ENCODE measurements around the gene TSPAN18.

The TSPAN18 gene

DNA sequence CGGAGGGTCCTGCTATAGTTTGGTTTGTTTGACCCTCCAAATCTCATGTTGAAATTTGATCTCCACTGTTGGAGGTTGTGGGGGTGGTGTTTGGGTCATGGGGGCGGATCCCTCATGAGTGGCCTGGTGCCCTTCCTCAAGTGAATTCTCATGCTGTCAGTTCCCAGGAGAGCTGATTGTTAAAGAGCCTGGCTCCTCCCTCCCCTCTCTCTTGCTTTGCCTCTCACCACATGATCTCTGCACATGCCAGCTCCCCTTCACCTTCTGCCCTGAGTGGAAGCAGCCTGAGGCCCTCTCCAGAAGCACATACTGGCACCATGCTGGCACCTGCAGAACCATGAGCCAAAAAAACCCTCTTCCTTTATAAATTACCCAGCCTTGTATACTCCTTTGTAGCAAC is 7.1 kb downstream of the TSPAN18 start:
- no peaks in the 10 kb centered on the region for H3K4me1 ChIP-seq (ENCODE audit: insufficient read depth, low read length, severe bottlenecking)
- H3K79me2 ChIP-seq (ENCODE audit: insufficient read depth, low read length) = no peaks in the 10 kb centered on the region
- no peaks in the 10 kb centered on the region for H3K36me3 ChIP-seq (ENCODE audit: insufficient read depth, low read length)
- no peaks in the 10 kb centered on the region for H3F3A ChIP-seq (ENCODE audit: insufficient read depth, low read length)
- no peak overlapping the region for H3K9ac ChIP-seq (ENCODE audit: low read length)
- H2AFZ ChIP-seq (ENCODE audit: low read length) = no peak overlapping the region
- TF ChIP-seq CTCF (IDR thresholded peaks at IDR 0.05; ENCODE audit: low read length) (no peak), EZH2 (IDR thresholded peaks at IDR 0.05; ENCODE audit: borderline replicate concordance, low read length) (no peak)
- H3K27me3 ChIP-seq (ENCODE audit: insufficient read depth, low read length) = 0 out of 2 replicates have a peak, but pooled peaks cover 2% of the 10 kb centered on the region
- no peak overlapping the region for H3K4me2 ChIP-seq (ENCODE audit: low read length)
- H3K27ac ChIP-seq (ENCODE audit: low read depth, low read length, poor library complexity, severe bottlenecking) = no peak overlapping the region
- H3K9me2 ChIP-seq (ENCODE audit: low read depth, low read length) = no peaks in the 10 kb centered on the region
- H3K9me3 ChIP-seq (ENCODE audit: low read length) = no peaks in the 10 kb centered on the region
- H4K20me1 ChIP-seq (ENCODE audit: insufficient read depth, low read length) = no peaks in the 10 kb centered on the region
- H3K4me3 ChIP-seq (ENCODE audit: low read depth, low read length, poor library complexity, severe bottlenecking) = no peak overlapping the region

GRCh38 chr11:44734843-44735381 is 8.2 kb downstream of the TSPAN18 start:
- Histone ChIP-seq H3K9ac (ENCODE audit: low read length) (no peak overlapping the region), H3K9me3 (ENCODE audit: low read length) (no peaks in the 10 kb centered on the region), H3K36me3 (ENCODE audit: insufficient read depth, low read length) (no peaks in the 10 kb centered on the region), H3K4me2 (ENCODE audit: low read length) (no peak overlapping the region), H4K20me1 (ENCODE audit: insufficient read depth, low read length) (no peaks in the 10 kb centered on the region), H3K27ac (ENCODE audit: low read depth, low read length, poor library complexity, severe bottlenecking) (no peak overlapping the region), H3K4me3 (ENCODE audit: low read depth, low read length, poor library complexity, severe bottlenecking) (no peak overlapping the region), H3K27me3 (ENCODE audit: insufficient read depth, low read length) (no peaks in the 10 kb centered on the region), H3K9me2 (ENCODE audit: low read depth, low read length) (no peaks in the 10 kb centered on the region), H3F3A (ENCODE audit: insufficient read depth, low read length) (no peaks in the 10 kb centered on the region), H2AFZ (ENCODE audit: low read length) (no peak overlapping the region), H3K4me1 (ENCODE audit: insufficient read depth, low read length, severe bottlenecking) (no peaks in the 10 kb centered on the region), H3K79me2 (ENCODE audit: insufficient read depth, low read length) (no peaks in the 10 kb centered on the region)
- no peak for TF ChIP-seq CTCF (IDR thresholded peaks at IDR 0.05; ENCODE audit: low read length)
- TF ChIP-seq EZH2 (IDR thresholded peaks at IDR 0.05; ENCODE audit: borderline replicate concordance, low read length) = no peak

DNA sequence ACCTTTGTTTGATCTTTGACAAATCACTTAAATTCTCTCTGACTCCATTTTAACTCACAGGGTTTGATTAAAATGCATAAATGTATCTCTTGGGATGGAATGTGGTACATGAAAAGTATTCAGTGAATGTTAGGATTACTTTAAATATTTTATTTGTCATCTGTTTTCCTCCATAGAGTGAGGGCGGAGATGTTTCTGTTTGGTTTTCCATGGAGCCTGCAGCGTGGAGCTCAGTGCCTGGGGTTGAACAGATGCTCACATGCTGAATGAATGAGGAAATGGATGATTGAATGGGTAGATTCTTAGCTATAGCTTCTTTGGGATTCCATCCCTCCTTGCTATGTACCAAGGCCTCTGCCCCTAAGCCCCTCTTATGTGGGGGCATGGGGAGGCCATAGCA is 10.0 kb downstream of the TSPAN18 start:
- no peak overlapping the region for H3K9ac ChIP-seq (ENCODE audit: low read length)
- H3K4me1 ChIP-seq (ENCODE audit: insufficient read depth, low read length, severe bottlenecking) = no peaks in the 10 kb centered on the region
- no peaks in the 10 kb centered on the region for H3K27me3 ChIP-seq (ENCODE audit: insufficient read depth, low read length)

More for the DNA sequence above, 10.0 kb downstream of the TSPAN18 start:
- TF ChIP-seq EZH2 (IDR thresholded peaks at IDR 0.05; ENCODE audit: borderline replicate concordance, low read length) = no peak
- TF ChIP-seq CTCF (IDR thresholded peaks at IDR 0.05; ENCODE audit: low read length) = no peak
- Histone ChIP-seq H3F3A (ENCODE audit: insufficient read depth, low read length) (no peaks in the 10 kb centered on the region), H3K9me3 (ENCODE audit: low read length) (no peaks in the 10 kb centered on the region), H3K36me3 (ENCODE audit: insufficient read depth, low read length) (no peaks in the 10 kb centered on the region), H3K9me2 (ENCODE audit: low read depth, low read length) (no peaks in the 10 kb centered on the region), H3K4me3 (ENCODE audit: low read depth, low read length, poor library complexity, severe bottlenecking) (no peak overlapping the region), H4K20me1 (ENCODE audit: insufficient read depth, low read length) (no peaks in the 10 kb centered on the region), H2AFZ (ENCODE audit: low read length) (no peak overlapping the region), H3K4me2 (ENCODE audit: low read length) (no peak overlapping the region), H3K79me2 (ENCODE audit: insufficient read depth, low read length) (no peaks in the 10 kb centered on the region), H3K27ac (ENCODE audit: low read depth, low read length, poor library complexity, severe bottlenecking) (no peak overlapping the region)

Data from OCI-LY1 (cell line).